Measurements from ENCODE around the gene KIF6. TPM values are rescaled to one million over a fixed set of nuclear protein-coding genes. Genes with fewer than 3 reads are reported as not detected.

Gene KIF6
- total RNA-seq, 1 donor from 2014 or later = 1.4 TPM

DNA sequence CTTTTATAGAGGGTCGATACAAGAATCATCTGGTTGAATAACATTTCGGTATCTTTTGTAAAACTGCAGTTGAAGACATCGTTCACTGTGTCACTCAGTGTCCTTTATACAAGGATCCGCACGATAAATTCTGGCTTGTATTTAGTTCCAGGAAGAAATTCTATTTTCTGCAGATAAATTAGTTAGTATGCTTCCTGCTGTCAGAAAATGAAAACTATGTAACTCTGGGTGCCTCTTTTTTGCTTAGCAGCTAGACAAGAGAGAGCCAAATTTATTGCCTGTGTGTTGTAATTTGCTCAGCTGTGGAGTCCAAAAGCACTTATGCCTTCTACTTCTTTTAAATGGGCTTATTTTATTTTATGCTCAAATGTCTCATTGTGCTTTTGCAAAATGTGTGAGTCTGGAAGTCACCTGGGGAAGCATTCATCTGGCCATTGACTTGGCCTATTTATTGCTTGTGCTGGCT lies 346.2 kb downstream of the KIF6 start:
- DNase-seq (ENCODE audit: low spot score in 2 of 2, unreplicated experiment in 2 of 2) = no peak
- TF ChIP-seq, protein P1, sequence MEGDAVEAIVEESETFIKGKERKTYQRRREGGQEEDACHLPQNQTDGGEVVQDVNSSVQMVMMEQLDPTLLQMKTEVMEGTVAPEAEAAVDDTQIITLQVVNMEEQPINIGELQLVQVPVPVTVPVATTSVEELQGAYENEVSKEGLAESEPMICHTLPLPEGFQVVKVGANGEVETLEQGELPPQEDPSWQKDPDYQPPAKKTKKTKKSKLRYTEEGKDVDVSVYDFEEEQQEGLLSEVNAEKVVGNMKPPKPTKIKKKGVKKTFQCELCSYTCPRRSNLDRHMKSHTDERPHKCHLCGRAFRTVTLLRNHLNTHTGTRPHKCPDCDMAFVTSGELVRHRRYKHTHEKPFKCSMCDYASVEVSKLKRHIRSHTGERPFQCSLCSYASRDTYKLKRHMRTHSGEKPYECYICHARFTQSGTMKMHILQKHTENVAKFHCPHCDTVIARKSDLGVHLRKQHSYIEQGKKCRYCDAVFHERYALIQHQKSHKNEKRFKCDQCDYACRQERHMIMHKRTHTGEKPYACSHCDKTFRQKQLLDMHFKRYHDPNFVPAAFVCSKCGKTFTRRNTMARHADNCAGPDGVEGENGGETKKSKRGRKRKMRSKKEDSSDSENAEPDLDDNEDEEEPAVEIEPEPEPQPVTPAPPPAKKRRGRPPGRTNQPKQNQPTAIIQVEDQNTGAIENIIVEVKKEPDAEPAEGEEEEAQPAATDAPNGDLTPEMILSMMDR (IDR thresholded peaks at IDR 0.05; ENCODE audit: unreplicated experiment) = no peak
- Mint-ChIP-seq H3K4me1 (peaks cover 2% of the 10 kb centered on the region), H3K9me3 (peaks cover 13% of the 10 kb centered on the region), H3K4me3 (no peak overlapping the region), H3K27ac (no peak overlapping the region), H3K27me3 (ENCODE audit: low read depth) (peaks cover 23% of the 10 kb centered on the region), H3K36me3 (no peaks in the 10 kb centered on the region)

DNA sequence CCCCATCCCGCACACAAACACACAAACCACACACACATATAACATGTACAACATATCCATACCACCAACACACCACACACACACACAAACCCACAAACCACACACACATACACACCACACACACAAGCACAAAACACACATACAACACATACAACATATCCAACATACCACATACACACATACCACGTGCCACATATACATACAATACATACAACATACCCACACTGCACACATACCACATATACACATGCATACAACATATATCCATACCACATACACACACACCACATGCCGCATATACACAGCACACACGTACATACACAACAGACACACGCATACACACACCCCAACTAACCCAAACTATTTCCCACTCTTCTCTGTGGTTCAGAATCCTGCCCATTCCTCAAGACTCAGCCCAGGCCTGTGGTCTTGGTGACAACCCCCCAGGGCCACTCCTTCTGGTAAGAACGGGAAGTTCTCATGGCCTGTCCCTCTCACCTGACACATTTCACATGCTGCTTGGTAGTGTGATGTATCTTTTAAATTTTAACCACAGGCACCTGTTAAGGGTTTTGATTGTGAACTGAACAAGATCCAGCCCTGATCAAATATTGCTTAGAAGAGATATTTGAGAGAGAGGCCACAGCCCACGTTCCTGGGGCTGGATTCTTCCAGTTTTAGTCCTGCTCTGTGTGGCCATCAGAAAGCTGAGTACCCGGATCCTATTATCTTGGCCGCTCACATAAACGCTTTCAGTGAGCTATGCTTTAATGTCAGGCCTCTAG lies 346.8 kb downstream of the KIF6 start:
- TF ChIP-seq, protein P1 (IDR thresholded peaks at IDR 0.05; ENCODE audit: unreplicated experiment) = no peak
- Mint-ChIP-seq H3K27ac (no peak overlapping the region), H3K36me3 (no peaks in the 10 kb centered on the region), H3K4me3 (no peak overlapping the region), H3K4me1 (peaks cover 2% of the 10 kb centered on the region), H3K9me3 (peaks cover 11% of the 10 kb centered on the region), H3K27me3 (ENCODE audit: low read depth) (peaks cover 24% of the 10 kb centered on the region)
- DNase-seq (ENCODE audit: low spot score in 2 of 2, unreplicated experiment in 2 of 2) = no peak

DNA sequence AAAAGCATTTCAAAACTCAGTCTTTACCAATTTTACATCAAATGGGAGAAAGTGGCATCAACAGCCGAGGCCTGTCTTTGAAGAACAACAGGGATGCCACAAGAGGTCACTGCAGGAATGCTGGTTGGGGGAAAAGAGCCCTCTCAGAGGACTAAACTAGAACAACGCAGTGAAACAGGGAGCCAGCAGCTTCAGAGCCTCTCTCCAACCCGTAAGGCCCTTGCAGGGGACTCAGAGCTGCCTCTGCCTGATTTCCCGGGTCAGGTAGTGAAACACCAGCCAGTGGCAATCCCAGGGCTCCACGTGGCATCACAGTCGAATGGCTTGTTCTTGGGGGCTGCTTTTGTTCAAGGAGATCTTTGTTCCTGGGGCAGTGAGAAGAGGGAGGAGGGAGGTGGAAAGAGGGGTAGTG lies 347.7 kb downstream of the KIF6 start:
- peak; percentile 37 to 66 for DNase-seq (ENCODE audit: low spot score in 2 of 2, unreplicated experiment in 2 of 2)
- H3K9me3 Mint-ChIP-seq = peaks cover 4% of the 10 kb centered on the region
- peaks cover 22% of the 10 kb centered on the region for H3K27me3 Mint-ChIP-seq (ENCODE audit: low read depth)
- no peaks in the 10 kb centered on the region for H3K36me3 Mint-ChIP-seq
- H3K27ac Mint-ChIP-seq = no peak overlapping the region
- no peak overlapping the region for H3K4me3 Mint-ChIP-seq
- TF ChIP-seq, protein P1 (IDR thresholded peaks at IDR 0.05; ENCODE audit: unreplicated experiment) = no peak
- H3K4me1 Mint-ChIP-seq = peaks cover 2% of the 10 kb centered on the region

DNA sequence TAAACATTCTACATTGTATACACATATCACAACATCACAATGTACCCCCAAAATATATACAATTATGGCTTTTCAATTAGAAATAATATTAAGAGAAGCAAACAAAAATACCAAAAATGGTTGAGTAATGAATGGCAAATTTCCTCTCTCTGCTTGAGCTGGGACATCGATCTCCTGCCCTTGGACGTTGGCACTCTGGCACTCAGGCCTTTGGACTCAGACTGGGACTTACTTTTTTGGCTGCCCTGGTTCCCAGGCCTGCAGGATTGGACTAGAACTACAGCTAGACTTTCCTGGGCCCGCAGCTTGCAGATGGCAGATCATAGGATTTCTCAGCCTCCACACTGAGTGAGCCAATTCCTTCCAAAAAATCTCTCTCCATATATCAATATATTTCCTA lies 349.8 kb downstream of the KIF6 start:
- H3K27ac Mint-ChIP-seq = no peak overlapping the region
- H3K4me1 Mint-ChIP-seq = peaks cover 2% of the 10 kb centered on the region
- H3K36me3 Mint-ChIP-seq = no peaks in the 10 kb centered on the region
- H3K27me3 Mint-ChIP-seq (ENCODE audit: low read depth) = peaks cover 23% of the 10 kb centered on the region
- peaks cover 7% of the 10 kb centered on the region for H3K9me3 Mint-ChIP-seq
- TF ChIP-seq, protein P1 (IDR thresholded peaks at IDR 0.05; ENCODE audit: unreplicated experiment) = no peak
- no peak overlapping the region for H3K4me3 Mint-ChIP-seq
- DNase-seq (ENCODE audit: low spot score in 2 of 2, unreplicated experiment in 2 of 2) = no peak

DNA sequence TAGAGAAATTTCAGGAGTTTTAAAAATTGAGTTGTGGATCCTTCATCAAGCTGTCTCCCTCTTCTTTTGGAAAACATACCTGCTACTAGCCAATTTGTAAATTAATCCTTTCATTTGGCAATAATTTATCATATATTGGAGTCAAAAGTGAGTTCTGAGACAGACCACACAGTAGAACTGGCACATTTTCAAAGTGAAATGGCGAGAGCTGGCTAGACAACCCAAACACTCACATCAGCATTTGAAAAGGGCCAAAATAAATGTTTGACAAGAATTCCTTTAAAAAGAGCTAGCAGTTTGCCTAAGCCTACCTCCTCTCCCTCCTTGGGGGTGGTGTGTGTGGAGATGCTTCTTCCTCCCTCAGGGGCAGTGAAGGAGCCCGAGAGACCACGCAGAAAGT lies 354.8 kb downstream of the KIF6 start:
- Mint-ChIP-seq H3K27me3 (ENCODE audit: low read depth) (peaks cover 19% of the 10 kb centered on the region), H3K9me3 (peaks cover 3% of the 10 kb centered on the region), H3K27ac (no peak overlapping the region), H3K4me1 (peaks cover 6% of the 10 kb centered on the region), H3K36me3 (no peaks in the 10 kb centered on the region), H3K4me3 (no peak overlapping the region)
- DNase-seq (ENCODE audit: low spot score in 2 of 2, unreplicated experiment in 2 of 2) = no peak
- TF ChIP-seq, protein P1 (IDR thresholded peaks at IDR 0.05; ENCODE audit: unreplicated experiment) = no peak
